Kidney tubule cell (primary cell): ENCODE data around the gene TEAD3.

ENCODE experiments used
- DNase-seq: peaks from one replicate; pipeline ENCODE4 v3.0.0-alpha.2; 2018; ENCODE audit warnings: low spot score

Gene TEAD3

GRCh38 chr6:35475573-35475972 lies 21.3 kb downstream of the TEAD3 start:
- no peak for DNase-seq

- no peak for DNase-seq
Observed at GRCh38 chr6:35474942-35475570, 21.8 kb downstream of the TEAD3 start.

GRCh38 chr6:35474131-35474941 lies 22.5 kb downstream of the TEAD3 start:
- no peak for DNase-seq

- DNase-seq, result no peak
Observed at GRCh38 chr6:35473850-35474130, 23.1 kb downstream of the TEAD3 start.

GRCh38 chr6:35473075-35473849 lies 23.6 kb downstream of the TEAD3 start:
- no peak for DNase-seq

GRCh38 chr6:35471836-35472345 lies 25.0 kb downstream of the TEAD3 start:
- no peak for DNase-seq

GRCh38 chr6:35470663-35471120 lies 26.2 kb downstream of the TEAD3 start:
- no peak for DNase-seq

- peak; percentile 48 for DNase-seq
Observed at GRCh38 chr6:35469751-35470662, 26.9 kb downstream of the TEAD3 start.

- DNase-seq, result peak; percentile 15
Observed at GRCh38 chr6:35468980-35469750, 27.7 kb downstream of the TEAD3 start.

GRCh38 chr6:35468181-35468979 lies 28.5 kb downstream of the TEAD3 start, which contains the start of gene RPL10A:
RPL10A (plus strand) TSS chr6:35468401; CDS start chr6:35468435, 34 bp downstream.
- DNase-seq, result peak; percentile 97

- no peak for DNase-seq
Observed at GRCh38 chr6:35465646-35466045, 31.2 kb downstream of the TEAD3 start.

GRCh38 chr6:35463292-35463691 lies 33.6 kb downstream of the TEAD3 start:
- DNase-seq, result no peak

- no peak for DNase-seq
Observed at GRCh38 chr6:35461270-35461669, 35.6 kb downstream of the TEAD3 start.

GRCh38 chr6:35457907-35458306 lies 39.0 kb downstream of the TEAD3 start:
- DNase-seq, result no peak

- DNase-seq, result no peak
Observed at GRCh38 chr6:35454391-35455110, 42.3 kb downstream of the TEAD3 start.

- no peak for DNase-seq
Observed at GRCh38 chr6:35453236-35453635, 43.6 kb downstream of the TEAD3 start.

- peak; percentile 91 for DNase-seq
Observed at GRCh38 chr6:35452183-35453090, 44.4 kb downstream of the TEAD3 start, which contains the start of gene FANCE. FANCE (plus strand) TSS chr6:35452338; CDS start chr6:35452546, 208 bp downstream.
